HepG2 (cell line): ENCODE results near the gene CTNNA2. TPM values are rescaled to one million over a fixed set of nuclear protein-coding genes. Genes with fewer than 3 reads are reported as not detected.

ENCODE experiments used
- ATAC-seq: fragments of 200-7000 bp; cut with Tn5 transposase; 3 replicates; pipeline ENCODE4 v1.9.1; 2020; ENCODE audit warnings: mild to moderate bottlenecking, moderate library complexity
- BruUV-seq: library from RNA; stranded (reverse); fragments of 400-500 nt; replicated peaks from 2 replicates; lab custom pipeline; 2021; lab: Mats Ljungman, UMichigan
- CTCF ChIA-PET: fragments of 300-600 bp; formaldehyde crosslinking; extraction: SDS; loops from one replicate; lab custom pipeline; 2021; ENCODE audit warnings: low total read pairs, inconsistent platforms, low intra/inter-chr PET ratio; lab: Yijun Ruan, JAX
- POLR2A ChIA-PET: fragments of 350-600 bp; sonication (Branson Sonifier 250); formaldehyde crosslinking; loops from one replicate; lab custom pipeline; 2020; ENCODE audit warnings: antibody characterized with exemption, inconsistent platforms; lab: Yijun Ruan, JAX
- DNase-seq: peaks from one replicate; pipeline ENCODE4 v3.0.0-alpha.2; 2015; ENCODE audit warnings: low spot score
- FAIRE-seq: peaks from 3 replicates; lab custom pipeline; 2011; peaks lifted over from hg19 to GRCh38; lab: Jason Lieb, UNC
- H2AFZ ChIP-seq: one replicate; pipeline ENCODE4 v1.6.1; 2011; ENCODE audit warnings: low read length, inconsistent platforms
- H3K27ac ChIP-seq: fragments of 300-600 bp; 3 replicates; pipeline ENCODE4 v1.8.0; 2011; ENCODE audit warnings: mixed run types, mild to moderate bottlenecking, mixed read lengths, low read length, inconsistent platforms; ENCODE audit not compliant: insufficient read depth; ENCODE audit errors: extremely low read length
- H3K27me3 ChIP-seq, 2 experiments: fragments of 200-600 bp in 1 of 2; 2 replicates in 1 of 2; 3 replicates in 1 of 2; pipeline versions ENCODE4 v1.6.0 to v1.8.0; 2011; ENCODE audit warnings: low read length in 2 of 2, mild to moderate bottlenecking in 2 of 2, moderate library complexity in 2 of 2, inconsistent platforms in 1 of 2; ENCODE audit not compliant: insufficient read depth in 2 of 2, control insufficient read depth in 1 of 2
- H3K36me3 ChIP-seq, 2 experiments: fragments of 200-600 bp in 1 of 2; replicated peaks in 1 of 2; 2 replicates in 1 of 2; 3 replicates in 1 of 2; pipeline versions ENCODE4 v1.5.1 to v1.8.0; 2011; ENCODE audit warnings: low read length in 2 of 2, inconsistent platforms in 1 of 2; ENCODE audit not compliant: insufficient read depth in 2 of 2, control insufficient read depth in 1 of 2
- H3K4me1 ChIP-seq: 2 replicates; pipeline ENCODE4 v1.5.1; 2012; ENCODE audit warnings: low read length, inconsistent platforms; ENCODE audit not compliant: insufficient read depth
- H3K4me2 ChIP-seq: 2 replicates; pipeline ENCODE4 v1.6.0; 2011; ENCODE audit warnings: low read depth, low read length, inconsistent platforms
- H3K4me3 ChIP-seq, 3 experiments: fragments of 200-600 bp in 1 of 3; sonication (generic), shearing (Covaris generic) in 1 of 3; replicated peaks in 1 of 3; 2 replicates each; pipeline ENCODE4 v1.5.1; 2011 to 2016; ENCODE audit warnings: low read length in 3 of 3, inconsistent platforms in 2 of 3, low read depth in 2 of 3, mild to moderate bottlenecking in 2 of 3, control low read depth in 1 of 3, mixed read lengths in 1 of 3; ENCODE audit not compliant: insufficient read depth in 1 of 3
- H3K79me2 ChIP-seq: one replicate; pipeline ENCODE4 v1.6.1; 2011; ENCODE audit warnings: low read length, inconsistent platforms; ENCODE audit not compliant: insufficient read depth
- H3K9ac ChIP-seq: 2 replicates; pipeline ENCODE4 v1.6.0; 2011; ENCODE audit warnings: mild to moderate bottlenecking, low read depth, low read length, inconsistent platforms; ENCODE audit not compliant: insufficient read depth
- H3K9me3 ChIP-seq: 2 replicates; pipeline ENCODE4 v1.5.1; 2012; ENCODE audit warnings: mild to moderate bottlenecking, low read length
- H4K20me1 ChIP-seq: 2 replicates; pipeline ENCODE4 v1.6.0; 2011; ENCODE audit warnings: inconsistent platforms, mild to moderate bottlenecking, low read length, moderate library complexity; ENCODE audit not compliant: insufficient read depth
- ARID5B ChIP-seq: IDR thresholded peaks from 2 replicates; pipeline ENCODE4 v1.4.0; 2020; ENCODE audit warnings: mild to moderate bottlenecking, missing genetic modification reagents
- DR1 ChIP-seq: sonication (generic); formaldehyde crosslinking; IDR thresholded peaks from 2 replicates; pipeline ENCODE4 v1.8.0; 2021; ENCODE audit warnings: mild to moderate bottlenecking, missing genetic modification reagents, inconsistent platforms
- FOXK1 ChIP-seq: sonication (generic); formaldehyde crosslinking; IDR thresholded peaks from 2 replicates; pipeline ENCODE4 v1.4.0; 2020; ENCODE audit warnings: low read depth, missing genetic modification reagents, borderline replicate concordance
- HNF1B ChIP-seq: sonication (generic); formaldehyde crosslinking; IDR thresholded peaks from 2 replicates; pipeline ENCODE4 v1.5.1; 2020; ENCODE audit warnings: mild to moderate bottlenecking, moderate library complexity, missing genetic modification reagents
- KDM1A ChIP-seq: IDR thresholded peaks from 2 replicates; pipeline ENCODE4 v1.6.1; 2016; ENCODE audit warnings: missing compliant biosample characterization
- MEIS2 ChIP-seq: sonication (generic); formaldehyde crosslinking; IDR thresholded peaks from 2 replicates; pipeline ENCODE4 v1.9.0; 2021; ENCODE audit warnings: mild to moderate bottlenecking, missing genetic modification reagents
- NONO ChIP-seq, 2 experiments: fragments of 450-650 bp in 1 of 2; sonication (generic) in 1 of 2; formaldehyde crosslinking in 1 of 2; IDR thresholded peaks in 1 of 2; conservative IDR thresholded peaks in 1 of 2; 2 replicates each; pipeline versions ENCODE4 v1.6.1 to v1.8.0; 2017 to 2022; ENCODE audit warnings: mild to moderate bottlenecking in 1 of 2, missing genetic modification reagents in 1 of 2, moderate library complexity in 1 of 2
- PRDM10 ChIP-seq: sonication (generic); formaldehyde crosslinking; IDR thresholded peaks from 2 replicates; pipeline ENCODE4 v1.4.0; 2020; ENCODE audit warnings: low read depth, missing genetic modification reagents
- SCMH1 ChIP-seq: sonication (generic); formaldehyde crosslinking; IDR thresholded peaks from 2 replicates; pipeline ENCODE4 v1.9.0; 2021; ENCODE audit warnings: missing genetic modification reagents, mild to moderate bottlenecking, borderline replicate concordance
- YY1 ChIP-seq: IDR thresholded peaks from 2 replicates; pipeline ENCODE4 v1.6.1; 2011; ENCODE audit warnings: low read length, low read depth, moderate library complexity, mild to moderate bottlenecking; ENCODE audit not compliant: insufficient read depth, insufficient replicate concordance
- ZBTB26 ChIP-seq: IDR thresholded peaks from 2 replicates; pipeline ENCODE4 v1.6.1; 2016; ENCODE audit warnings: missing compliant biosample characterization, missing genetic modification reagents, borderline replicate concordance
- ZNF382 ChIP-seq: sonication (generic); formaldehyde crosslinking; IDR thresholded peaks from 2 replicates; pipeline ENCODE4 v1.5.0; 2020; ENCODE audit warnings: missing genetic modification reagents, mild to moderate bottlenecking, borderline replicate concordance
- ZNF432 ChIP-seq: sonication (generic); formaldehyde crosslinking; IDR thresholded peaks from 2 replicates; pipeline ENCODE4 v1.5.0; 2020; ENCODE audit warnings: missing genetic modification reagents, mild to moderate bottlenecking, borderline replicate concordance
- ZNF670 ChIP-seq: sonication (generic); formaldehyde crosslinking; IDR thresholded peaks from 2 replicates; pipeline ENCODE4 v1.8.0; 2022; ENCODE audit warnings: mild to moderate bottlenecking, missing genetic modification reagents, borderline replicate concordance
- in situ Hi-C: cut with HindIII; loops from 2 replicates; pipeline ENCODE4 v1.10.0; 2017; ENCODE audit warnings: low pct_unique_long_range_greater_than_20kb; ENCODE audit not compliant: extremely low pct_ligation_motif_present
- intact Hi-C: fragments of 100-400 bp; cut with micrococcal nuclease; formaldehyde crosslinking; loops from one replicate; pipeline ENCODE4 v1.10.0; 2022; ENCODE audit not compliant: unreplicated experiment
- polyA plus RNA-seq, 8 experiments: library from polyadenylated mRNA; depleted of rRNA in 3 of 8; stranded (reverse) in 7 of 8; unstranded in 1 of 8; fragments of >200 nt; fragmentation: Illumina TruSeq in 4 of 8; extraction: Trizol in 4 of 8; gene quantifications; 2 replicates each; pipeline versions ENCODE4 v1.2.1 to v1.2.3, GENCODE V29; 2011 to 2016; ENCODE audit warnings: low read depth in 4 of 8, missing spikeins in 1 of 8, mixed read lengths in 1 of 8; ENCODE audit not compliant: insufficient read depth in 1 of 8
- total RNA-seq, 5 experiments: library from RNA; depleted of rRNA; stranded (reverse); fragments of >200 nt; fragmentation: Illumina TruSeq; extraction: Trizol; gene quantifications; 2 replicates each; pipeline ENCODE4 v1.2.3, GENCODE V29; 2016; ENCODE audit warnings: low read depth in 1 of 5

CTNNA2 gene
- total and polyA plus RNA-seq, 2 of the 13 experiments (the other 11 are each of a cell fraction or from before 2014, with no cell fraction given): not detected

GRCh38 chr2:80111185-80111584, 598.3 kb downstream of the CTNNA2 start:
- Histone ChIP-seq H3K4me3 (no peak overlapping the region), H3K9ac (no peak overlapping the region), H2AFZ (no peak overlapping the region), H3K4me1 (no peaks in the 10 kb centered on the region), H3K79me2 (no peaks in the 10 kb centered on the region), H3K36me3 (no peaks in the 10 kb centered on the region), H3K27me3 (no peaks in the 10 kb centered on the region), H3K4me2 (no peak overlapping the region), H4K20me1 (no peaks in the 10 kb centered on the region), H3K27ac (no peak overlapping the region), H3K9me3 (peaks cover 21% of the 10 kb centered on the region)
- FAIRE-seq: no peak
- ChIA-PET CTCF (no interaction called here), POLR2A (no interaction called here)
- no peak for DNase-seq
- no peak for ATAC-seq
- no TSS peak for BruUV-seq
- intact Hi-C loops (no loop called here), in situ Hi-C loops (no loop called here)
- no peak for TF ChIP-seq ARID5B
- no peak for TF ChIP-seq SCMH1 (CRISPR knock-in tag)
- TF ChIP-seq ZNF432: no peak
- no peak for TF ChIP-seq FOXK1 (CRISPR knock-in tag)
- no peak for TF ChIP-seq NONO (IDR thresholded peaks at IDR 0.05)
- no peak for TF ChIP-seq NONO (CRISPR knock-in tag; conservative IDR thresholded peaks at IDR 0.05)
- no peak for TF ChIP-seq DR1 (CRISPR knock-in tag)
- no peak for TF ChIP-seq ZBTB26 (CRISPR knock-in tag)
- no peak for TF ChIP-seq ZNF382
- TF ChIP-seq ZNF670 (CRISPR knock-in tag): no peak
- TF ChIP-seq KDM1A: no peak
- TF ChIP-seq HNF1B: no peak
- no peak for TF ChIP-seq YY1
- no peak for TF ChIP-seq PRDM10 (CRISPR knock-in tag)
- no peak for TF ChIP-seq MEIS2 (CRISPR knock-in tag)
